NCI-H2196 treated with DMSO at 0.1 percent for 48 hours (cell line): Measurements from ENCODE around the gene CHD5.

ENCODE experiments used
- DNase-seq: peaks from one replicate; lab custom pipeline; 2025; ENCODE audit not compliant: unreplicated experiment; lab: John Stamatoyannopoulos, UW

Gene CHD5

GRCh38 chr1:6101826-6102531, 78.1 kb downstream of the CHD5 start:
- no peak for DNase-seq

- no peak for DNase-seq
These were observed 79.0 kb downstream of the CHD5 start for GRCh38 chr1:6100861-6101783.

- no peak for DNase-seq
These were observed 80.0 kb downstream of the CHD5 start for GRCh38 chr1:6099787-6100765.

DNA sequence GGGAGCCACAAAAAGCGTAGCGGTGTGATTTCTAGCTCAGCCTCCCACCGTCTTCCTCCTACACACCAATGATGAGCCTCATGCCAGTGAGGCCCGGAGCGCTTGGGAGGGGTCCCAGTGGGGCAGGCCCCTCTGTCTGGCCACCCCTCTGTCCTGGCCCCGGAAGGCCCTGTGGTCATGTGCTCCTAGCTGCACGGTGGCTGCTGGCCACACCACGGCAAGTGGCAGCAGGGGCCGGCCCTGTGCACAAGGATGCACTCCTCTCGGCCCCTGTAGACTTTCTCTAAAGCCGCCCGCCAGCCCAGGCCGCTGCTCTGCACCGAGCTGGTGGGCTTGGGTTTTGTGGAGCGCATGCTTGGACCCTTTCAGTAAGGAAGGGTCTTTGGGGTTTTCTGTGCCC, 80.8 kb downstream of the CHD5 start:
- DNase-seq = no peak

GRCh38 chr1:6098303-6099215, 81.6 kb downstream of the CHD5 start:
- no peak for DNase-seq

- no peak for DNase-seq
These were observed 82.3 kb downstream of the CHD5 start for GRCh38 chr1:6097824-6098223.

GRCh38 chr1:6097117-6097595, 83.0 kb downstream of the CHD5 start:
- no peak for DNase-seq

- DNase-seq = no peak
These were observed 83.6 kb downstream of the CHD5 start for GRCh38 chr1:6096243-6097116.

- DNase-seq = no peak
These were observed 84.4 kb downstream of the CHD5 start for GRCh38 chr1:6095511-6096242.

DNA sequence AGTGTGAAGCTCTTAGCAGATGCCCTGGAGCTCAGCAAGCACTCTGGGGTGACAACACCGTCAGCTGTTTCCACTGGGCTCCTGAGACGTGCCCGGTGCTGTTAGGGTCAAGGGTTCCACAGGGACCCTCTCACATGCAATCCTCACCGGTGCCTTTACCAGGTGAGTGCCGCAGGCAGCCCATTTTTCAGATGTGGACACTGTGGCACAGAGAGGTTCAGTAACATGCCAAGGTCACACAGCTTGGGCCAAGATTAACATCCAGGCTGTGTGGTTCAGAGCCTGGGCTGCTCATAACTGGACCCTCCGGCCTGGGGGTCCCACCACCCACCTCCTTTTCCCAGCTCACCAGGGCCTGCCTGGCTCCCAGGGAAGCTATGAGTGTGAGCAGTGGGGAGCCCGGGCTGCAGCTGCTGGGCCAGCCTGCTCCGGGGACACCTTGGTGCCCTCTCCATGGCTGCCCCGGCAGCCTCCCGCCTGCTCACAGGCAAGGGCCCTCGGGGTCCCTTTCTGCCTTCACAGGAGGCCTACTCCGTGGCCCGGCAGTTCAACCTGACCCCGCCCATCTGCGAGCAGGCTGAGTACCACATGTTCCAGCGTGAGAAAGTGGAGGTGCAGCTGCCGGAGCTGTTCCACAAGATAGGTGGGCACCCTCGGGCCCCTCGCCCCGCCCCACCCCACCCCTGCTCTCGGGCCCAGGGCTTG, 85.2 kb downstream of the CHD5 start:
- no peak for DNase-seq

DNA sequence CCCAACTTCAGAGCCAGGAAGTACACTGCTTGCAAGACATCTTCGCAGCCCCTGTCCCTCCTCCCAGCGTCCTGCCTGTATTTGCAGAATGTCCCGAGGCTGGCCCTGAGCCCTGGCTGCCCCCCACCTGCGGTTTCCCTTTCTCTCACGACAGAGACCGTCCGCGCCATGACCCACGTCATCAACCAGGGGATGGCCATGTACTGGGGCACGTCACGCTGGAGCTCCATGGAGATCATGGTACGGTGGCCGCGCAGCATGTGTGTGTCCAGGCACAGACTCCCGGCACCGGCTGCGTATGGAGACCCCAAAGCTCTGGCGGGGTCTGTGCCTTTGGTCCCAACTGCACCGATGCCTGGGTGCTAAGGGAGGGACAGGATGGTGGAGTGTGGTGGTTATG, 85.9 kb downstream of the CHD5 start:
- DNase-seq = no peak

DNA sequence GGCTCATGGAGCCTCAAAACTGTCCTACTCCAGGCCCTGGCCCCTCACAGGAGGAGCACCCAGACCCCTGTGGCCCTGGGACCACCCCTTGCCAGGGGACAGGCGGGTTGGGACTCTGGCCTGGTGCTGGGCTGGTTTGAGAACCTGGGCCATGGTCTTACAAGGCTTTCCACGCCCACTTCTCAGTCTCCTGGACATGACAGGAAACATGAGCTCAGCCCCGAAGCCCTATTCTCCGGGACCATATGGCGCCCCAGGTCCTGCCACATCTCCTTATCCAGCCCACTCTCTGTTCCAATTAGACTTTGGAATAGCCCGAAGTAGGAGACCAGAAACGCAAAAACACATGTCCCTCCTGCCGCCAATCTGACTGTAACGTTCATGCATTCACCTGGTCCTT, 86.5 kb downstream of the CHD5 start:
- no peak for DNase-seq

GRCh38 chr1:6093071-6093470, 87.0 kb downstream of the CHD5 start:
- no peak for DNase-seq

GRCh38 chr1:6092211-6092610, 87.9 kb downstream of the CHD5 start:
- no peak for DNase-seq

DNA sequence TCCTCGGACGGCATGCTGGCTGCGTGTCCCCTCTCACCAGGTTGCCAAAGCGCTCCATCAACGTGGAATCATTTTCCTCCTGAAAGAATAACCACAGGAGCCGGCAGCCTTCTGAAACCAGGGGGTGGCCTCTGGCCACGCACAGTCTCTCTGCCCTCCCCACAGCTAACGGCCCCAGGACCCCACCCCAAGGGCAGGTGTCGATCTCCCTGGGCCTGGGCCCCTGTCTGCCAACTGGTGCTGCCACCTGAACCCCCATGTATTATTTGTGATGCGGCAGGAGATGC, 88.4 kb downstream of the CHD5 start:
- no peak for DNase-seq

GRCh38 chr1:6090996-6091822, 88.9 kb downstream of the CHD5 start:
- DNase-seq = no peak

GRCh38 chr1:6090288-6090687, 89.8 kb downstream of the CHD5 start:
- DNase-seq = no peak
